SU-DHL-6 (cell line): ENCODE data around the gene CCR5AS.

Experiments
- H2AFZ ChIP-seq: fragments of 200-600 bp; sonication (generic); 2 replicates; pipeline ENCODE4 v1.6.1; 2014; ENCODE audit warnings: low read depth, mild to moderate bottlenecking, moderate library complexity, mixed read lengths, antibody characterized with exemption, low read length; ENCODE audit not compliant: severe bottlenecking
- H3F3A ChIP-seq: fragments of 200-600 bp; shearing (Covaris generic); 2 replicates; pipeline ENCODE4 v1.6.0; 2016; ENCODE audit warnings: antibody characterized with exemption, mild to moderate bottlenecking; ENCODE audit not compliant: insufficient read depth
- H3K27ac ChIP-seq: fragments of 200-600 bp; sonication (generic); 2 replicates; pipeline ENCODE4 v1.5.1; 2016; ENCODE audit warnings: low read depth, mild to moderate bottlenecking, low read length, moderate library complexity, mixed read lengths
- H3K27me3 ChIP-seq: fragments of 200-600 bp; sonication (generic), shearing (Covaris generic); 2 replicates; pipeline ENCODE4 v1.6.0; 2014; ENCODE audit warnings: mild to moderate bottlenecking, low read length
- H3K36me3 ChIP-seq: fragments of 200-600 bp; sonication (generic); 2 replicates; pipeline ENCODE4 v1.6.1; 2014; ENCODE audit warnings: mild to moderate bottlenecking, low read length, mixed read lengths
- H3K4me2 ChIP-seq: fragments of 300-600, 200-600 bp; shearing (Covaris generic), sonication (generic); 2 replicates; pipeline ENCODE4 v1.6.0; 2014; ENCODE audit warnings: low read length, low read depth, mild to moderate bottlenecking; ENCODE audit not compliant: poor library complexity, severe bottlenecking
- H3K4me3 ChIP-seq: fragments of 200-600 bp; sonication (generic); 2 replicates; pipeline ENCODE4 v1.5.1; 2014; ENCODE audit warnings: antibody characterized with exemption, low read length, mild to moderate bottlenecking, mixed read lengths; ENCODE audit not compliant: insufficient read depth, poor library complexity, severe bottlenecking
- H3K79me2 ChIP-seq: fragments of 200-600 bp; sonication (generic); 2 replicates; pipeline ENCODE4 v1.6.1; 2014; ENCODE audit warnings: mild to moderate bottlenecking, low read length, moderate library complexity; ENCODE audit not compliant: insufficient read depth
- H3K9ac ChIP-seq: fragments of 200-600 bp; sonication (generic); 2 replicates; pipeline ENCODE4 v1.7.0; 2014; ENCODE audit warnings: mild to moderate bottlenecking, low read length
- H3K9me2 ChIP-seq: fragments of 200-600 bp; sonication (generic); replicated peaks from 2 replicates; pipeline ENCODE4 v1.6.1; 2014; ENCODE audit warnings: low read length; ENCODE audit not compliant: insufficient read depth
- H3K9me3 ChIP-seq: fragments of 200-600 bp; sonication (generic); 2 replicates; pipeline ENCODE4 v1.6.1; 2014; ENCODE audit warnings: low read length, mixed read lengths; ENCODE audit not compliant: insufficient read depth
- H4K20me1 ChIP-seq: fragments of 200-600 bp; sonication (generic); 2 replicates; pipeline ENCODE4 v1.6.1; 2014; ENCODE audit warnings: low read depth, mild to moderate bottlenecking, antibody characterized with exemption, low read length, moderate library complexity, mixed read lengths
- CTCF ChIP-seq: fragments of 200-600 bp; sonication (generic); IDR thresholded peaks from one replicate; pipeline ENCODE4 v1.5.1; 2017; ENCODE audit warnings: antibody characterized with exemption, mild to moderate bottlenecking, low read length, moderate library complexity; ENCODE audit not compliant: insufficient read depth, poor library complexity, severe bottlenecking
- EZH2phosphoT487 ChIP-seq: fragments of 200-600 bp; sonication (generic), shearing (Covaris generic); conservative IDR thresholded peaks from 2 replicates; pipeline ENCODE4 v1.6.1; 2018; ENCODE audit warnings: mild to moderate bottlenecking, antibody characterized with exemption, low read length, moderate library complexity, mixed read lengths

The CCR5AS gene

DNA sequence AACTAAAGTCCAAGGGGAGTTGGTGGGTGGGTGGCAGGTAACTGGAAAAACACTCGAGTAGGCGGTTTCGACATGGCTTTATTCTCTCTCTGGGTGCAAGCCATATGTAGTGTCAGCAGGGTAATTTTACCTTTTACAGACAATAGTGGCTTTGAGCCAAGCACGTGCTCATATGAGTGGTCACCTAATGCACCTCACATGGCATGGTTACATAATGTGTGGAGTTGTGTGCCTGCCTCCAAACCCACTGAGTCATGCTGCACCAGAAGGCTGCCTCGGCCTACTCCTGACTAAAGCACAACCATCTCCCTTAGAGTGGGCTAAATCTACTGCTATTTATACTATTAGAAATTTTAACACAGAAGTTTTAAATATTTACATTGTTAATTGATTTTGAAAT is 16.7 kb upstream of the CCR5AS start:
- no peaks in the 10 kb centered on the region for H3K9me2 ChIP-seq
- H3F3A ChIP-seq = no peaks in the 10 kb centered on the region
- no peak overlapping the region for H2AFZ ChIP-seq
- H4K20me1 ChIP-seq = no peaks in the 10 kb centered on the region
- no peak overlapping the region for H3K4me3 ChIP-seq
- H3K27me3 ChIP-seq = no peaks in the 10 kb centered on the region
- no peak overlapping the region for H3K4me2 ChIP-seq
- H3K79me2 ChIP-seq = no peaks in the 10 kb centered on the region
- H3K27ac ChIP-seq = no peak overlapping the region
- no peaks in the 10 kb centered on the region for H3K36me3 ChIP-seq
- no peak overlapping the region for H3K9ac ChIP-seq
- H3K9me3 ChIP-seq = no peaks in the 10 kb centered on the region
- TF ChIP-seq EZH2phosphoT487 (no peak), CTCF (no peak)

DNA sequence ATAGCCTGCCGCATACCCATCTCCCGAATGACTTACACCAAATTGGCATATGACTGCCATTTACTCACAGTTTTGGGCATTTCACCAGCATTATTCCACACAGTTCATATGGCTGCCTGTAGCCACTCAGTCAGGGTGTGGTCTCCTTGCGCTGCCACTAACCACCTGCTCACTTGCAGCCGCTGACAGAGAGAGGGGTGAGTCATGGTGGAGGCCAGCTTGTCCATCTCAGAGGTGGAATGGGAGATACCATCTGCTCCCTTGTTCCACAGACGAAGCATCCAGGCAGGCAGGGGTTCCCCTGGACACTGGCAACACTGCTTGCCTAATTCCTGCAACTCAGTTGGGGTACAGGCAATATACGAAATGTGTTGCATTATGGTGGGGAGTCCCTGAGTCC is 15.8 kb upstream of the CCR5AS start:
- Histone ChIP-seq H3K27ac (no peak overlapping the region), H3K27me3 (no peaks in the 10 kb centered on the region), H3K9me2 (no peaks in the 10 kb centered on the region), H3F3A (no peaks in the 10 kb centered on the region), H2AFZ (no peak overlapping the region), H3K9me3 (no peaks in the 10 kb centered on the region), H3K4me2 (no peak overlapping the region), H3K9ac (no peak overlapping the region), H3K79me2 (no peaks in the 10 kb centered on the region), H4K20me1 (no peaks in the 10 kb centered on the region), H3K36me3 (no peaks in the 10 kb centered on the region), H3K4me3 (no peak overlapping the region)
- TF ChIP-seq EZH2phosphoT487 (no peak), CTCF (no peak)

DNA sequence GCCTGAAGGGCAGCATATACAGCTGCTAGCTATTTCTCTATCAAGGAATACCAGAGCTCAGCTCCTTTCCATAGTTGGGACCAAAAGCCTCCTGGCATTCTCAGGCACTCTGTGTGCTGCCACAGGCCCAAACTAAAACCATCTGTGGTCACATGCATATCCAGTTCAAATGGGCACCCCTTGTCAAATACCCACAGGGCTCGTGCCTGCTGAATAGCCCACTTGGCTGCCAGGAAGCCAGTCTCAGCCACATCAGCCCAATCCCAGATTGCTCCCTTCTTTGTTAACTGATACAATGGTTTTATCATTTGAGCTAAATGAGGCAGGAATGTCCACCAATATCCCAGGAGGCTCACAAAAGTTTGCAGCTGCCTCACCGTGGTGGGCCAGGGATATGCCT is 14.1 kb upstream of the CCR5AS start:
- Histone ChIP-seq H4K20me1 (no peaks in the 10 kb centered on the region), H3K4me3 (no peak overlapping the region), H3K36me3 (no peaks in the 10 kb centered on the region), H3F3A (no peaks in the 10 kb centered on the region), H3K27me3 (no peaks in the 10 kb centered on the region), H3K9me2 (no peaks in the 10 kb centered on the region), H3K27ac (no peak overlapping the region), H3K79me2 (no peaks in the 10 kb centered on the region), H3K4me2 (no peak overlapping the region), H3K9me3 (no peaks in the 10 kb centered on the region), H3K9ac (no peak overlapping the region), H2AFZ (no peak overlapping the region)
- no peak for TF ChIP-seq EZH2phosphoT487
- no peak for TF ChIP-seq CTCF

- no peaks in the 10 kb centered on the region for H3K79me2 ChIP-seq
- no peak for TF ChIP-seq CTCF
- no peak for TF ChIP-seq EZH2phosphoT487
- H3K9me2 ChIP-seq = no peaks in the 10 kb centered on the region
- no peaks in the 10 kb centered on the region for H3F3A ChIP-seq
- no peak overlapping the region for H3K27ac ChIP-seq
- H3K9me3 ChIP-seq = no peaks in the 10 kb centered on the region
- no peaks in the 10 kb centered on the region for H3K27me3 ChIP-seq
- no peak overlapping the region for H3K4me3 ChIP-seq
- no peak overlapping the region for H2AFZ ChIP-seq
- H3K9ac ChIP-seq = no peak overlapping the region
- H3K4me2 ChIP-seq = no peak overlapping the region
- no peaks in the 10 kb centered on the region for H3K36me3 ChIP-seq
- H4K20me1 ChIP-seq = no peaks in the 10 kb centered on the region
Observed at GRCh38 chr3:46419816-46420215, 12.9 kb upstream of the CCR5AS start.
